Measurements from ENCODE around the gene GNG4.
A peak's percentile ranks its signal among the peaks of the same experiment; 100 is the strongest.
"Not testable (repeated sequence)": the region's sequence is repeated elsewhere in the genome, so short reads cannot be mapped to it uniquely, and the experiment has no call there.

GNG4 gene

DNA sequence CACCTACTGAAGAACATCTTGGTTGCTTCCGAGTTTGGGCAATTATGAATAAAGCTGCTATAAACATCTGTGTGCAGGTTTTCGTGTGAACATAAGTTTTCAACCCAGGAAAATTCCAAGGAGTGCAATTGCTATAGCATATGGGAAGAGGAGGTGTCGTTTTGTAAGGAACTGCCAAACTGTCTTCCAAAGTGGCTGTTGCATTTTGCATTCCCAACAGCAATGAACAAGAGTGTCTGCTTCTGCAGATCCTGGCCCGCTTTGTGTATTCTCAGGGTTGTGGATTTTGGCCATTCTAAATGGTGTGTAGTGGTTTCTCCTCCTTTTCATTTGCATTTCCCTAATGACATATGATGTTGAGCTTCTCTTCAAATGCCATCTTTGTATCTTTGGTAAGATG is 23.8 kb downstream of the GNG4 start:
- no peak for DNase-seq (ENCODE audit: low read depth in 2 of 2)

DNA sequence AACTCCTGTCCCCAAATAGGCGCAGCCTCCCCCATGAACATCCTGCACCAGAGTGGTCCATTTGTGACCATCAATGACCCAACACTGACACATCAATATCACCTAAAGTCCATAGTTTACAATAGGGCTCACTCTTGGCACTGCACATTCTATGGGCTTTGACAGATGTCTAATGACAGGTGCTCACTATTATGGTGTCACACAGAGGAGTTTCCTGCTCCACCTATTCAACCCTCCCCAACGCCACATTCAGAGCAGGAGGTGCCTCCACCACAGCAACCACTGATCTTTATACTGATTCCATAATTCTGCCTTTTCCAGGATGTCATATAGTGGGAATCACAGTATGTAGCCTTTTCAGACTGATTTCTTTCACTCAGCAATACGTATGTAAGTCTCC is 24.2 kb downstream of the GNG4 start:
- no peak for DNase-seq (ENCODE audit: low read depth in 2 of 2)

DNA sequence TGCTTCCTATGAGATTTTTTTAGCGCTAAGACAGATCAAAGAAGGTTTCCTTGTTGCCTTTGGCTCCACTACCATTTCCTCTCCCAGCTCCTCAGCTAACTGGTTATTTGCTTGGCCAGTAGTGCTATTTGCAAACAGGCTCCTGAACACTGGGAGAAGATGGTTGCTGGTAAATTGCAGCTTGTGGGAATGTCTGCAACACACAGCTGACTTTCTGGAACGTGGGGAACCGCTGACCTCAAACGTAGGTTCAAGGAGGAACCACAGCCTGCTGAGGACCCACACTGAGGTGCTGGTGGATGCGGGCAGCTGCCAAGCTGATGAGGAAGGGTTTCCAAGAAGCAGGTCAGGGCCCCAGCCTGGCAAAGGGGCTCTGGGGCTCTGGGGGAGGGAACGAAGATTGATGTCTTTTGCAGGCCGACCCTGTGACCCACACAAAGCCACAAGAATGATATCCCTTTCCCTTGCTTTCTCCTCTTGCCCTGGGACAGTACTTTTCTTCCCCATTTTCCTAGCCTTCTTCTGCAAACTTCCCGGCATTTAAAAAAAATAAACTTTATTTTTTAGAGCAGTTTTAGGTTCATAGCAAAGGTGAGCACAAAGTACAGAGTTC is 24.8 kb downstream of the GNG4 start:
- DNase-seq (ENCODE audit: low read depth in 2 of 2): no peak

DNA sequence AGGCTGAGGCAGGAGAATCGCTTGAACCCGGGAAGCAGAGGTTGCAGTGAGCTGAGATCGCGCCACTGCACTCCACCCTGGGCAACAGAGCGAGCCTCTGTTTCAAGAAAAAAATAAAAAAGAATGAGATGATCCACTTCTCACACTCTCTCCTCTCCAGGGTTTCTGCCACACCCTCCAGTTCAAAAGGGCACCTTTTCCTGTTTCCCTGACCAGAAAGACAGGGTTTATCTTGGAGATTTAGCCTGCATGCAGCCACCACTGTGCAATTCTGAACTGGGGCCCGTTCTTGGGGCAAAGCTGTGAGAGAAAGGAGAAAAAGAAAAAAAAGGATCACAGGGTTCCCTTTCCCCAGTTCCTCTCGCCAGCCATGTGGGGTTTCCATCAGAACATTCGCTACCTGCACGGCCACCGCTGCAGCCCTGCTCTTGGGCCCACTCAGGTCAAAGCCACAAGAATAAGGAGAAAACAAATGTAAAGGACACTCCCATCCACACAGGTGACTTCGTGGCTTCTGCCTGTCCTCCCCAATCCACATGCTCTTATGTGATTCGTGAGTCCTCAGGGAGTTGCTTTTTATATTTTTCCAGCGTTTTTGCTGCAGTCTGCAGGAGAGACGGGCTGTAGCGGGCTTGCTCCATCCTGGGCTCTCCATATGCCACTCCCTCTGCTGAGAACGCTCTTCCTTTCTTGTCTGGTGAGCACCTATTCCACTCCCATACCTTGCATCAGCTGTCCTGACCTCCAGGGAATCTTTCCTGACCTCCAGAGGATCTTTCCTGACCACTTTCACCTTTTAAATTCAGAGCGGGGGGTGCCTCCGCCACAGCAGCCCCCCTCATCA is 26.4 kb downstream of the GNG4 start:
- no peak for DNase-seq (ENCODE audit: low read depth in 2 of 2)

DNA sequence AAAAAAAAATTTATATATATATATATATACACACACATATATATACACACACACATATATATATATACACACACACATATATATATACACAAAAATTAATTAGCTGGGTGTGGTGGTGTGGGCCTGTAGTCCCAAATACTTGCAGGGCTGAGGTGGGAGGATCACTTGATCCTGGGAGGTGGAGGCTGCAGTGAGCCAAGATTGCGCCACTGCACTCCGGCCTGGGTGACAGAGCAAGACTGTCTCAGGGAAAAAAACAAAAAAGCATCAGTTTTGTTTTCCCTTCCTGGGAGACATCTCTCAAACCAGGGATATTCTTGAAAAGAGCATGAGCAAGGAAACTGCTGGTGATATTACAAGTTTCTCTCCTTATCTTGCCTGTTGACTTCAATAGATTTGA is 30.4 kb downstream of the GNG4 start:
- not testable (repeated sequence) for DNase-seq (ENCODE audit: low read depth in 2 of 2)

DNA sequence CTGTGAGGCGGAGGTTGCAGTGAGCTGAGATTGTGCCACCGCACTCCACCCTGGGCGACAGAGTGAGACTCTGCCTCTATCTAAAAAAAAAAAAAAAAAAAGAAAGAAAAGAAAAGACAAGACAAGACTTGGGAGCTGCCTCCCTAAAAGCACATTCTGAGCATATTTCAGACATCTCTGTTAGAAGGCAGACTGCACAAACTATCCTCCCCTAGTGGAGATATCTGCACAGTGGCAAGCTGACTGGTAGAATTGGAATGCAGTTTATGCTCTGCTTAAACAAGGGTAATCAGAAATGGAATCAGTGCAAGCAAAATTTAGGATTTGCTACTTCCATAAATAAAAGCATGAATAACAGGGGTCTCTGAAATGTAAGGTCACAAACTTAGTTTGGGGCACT is 31.8 kb downstream of the GNG4 start:
- peak; percentile 42 to 49 for DNase-seq (ENCODE audit: low read depth in 2 of 2)

DNA sequence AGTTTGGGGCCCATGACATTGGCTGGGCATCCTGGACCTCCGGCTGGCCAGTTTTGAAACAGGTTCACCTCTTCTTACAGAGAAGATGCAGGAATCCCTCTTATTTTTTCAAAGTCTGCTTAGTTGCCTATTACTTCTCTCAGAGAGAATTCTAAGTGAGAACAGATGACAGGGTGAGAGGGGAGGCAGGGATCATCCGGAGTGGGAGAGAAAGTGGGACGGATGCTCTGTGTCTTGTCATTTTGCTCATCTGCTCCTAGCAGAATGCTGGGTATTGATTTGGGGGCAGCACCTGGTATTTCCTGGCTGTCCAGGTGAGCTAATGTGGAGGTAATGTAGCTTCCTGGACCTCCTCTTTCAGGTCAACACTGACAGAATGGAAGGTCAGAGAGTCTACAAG is 32.4 kb downstream of the GNG4 start:
- DNase-seq (ENCODE audit: low read depth in 2 of 2): no peak

DNA sequence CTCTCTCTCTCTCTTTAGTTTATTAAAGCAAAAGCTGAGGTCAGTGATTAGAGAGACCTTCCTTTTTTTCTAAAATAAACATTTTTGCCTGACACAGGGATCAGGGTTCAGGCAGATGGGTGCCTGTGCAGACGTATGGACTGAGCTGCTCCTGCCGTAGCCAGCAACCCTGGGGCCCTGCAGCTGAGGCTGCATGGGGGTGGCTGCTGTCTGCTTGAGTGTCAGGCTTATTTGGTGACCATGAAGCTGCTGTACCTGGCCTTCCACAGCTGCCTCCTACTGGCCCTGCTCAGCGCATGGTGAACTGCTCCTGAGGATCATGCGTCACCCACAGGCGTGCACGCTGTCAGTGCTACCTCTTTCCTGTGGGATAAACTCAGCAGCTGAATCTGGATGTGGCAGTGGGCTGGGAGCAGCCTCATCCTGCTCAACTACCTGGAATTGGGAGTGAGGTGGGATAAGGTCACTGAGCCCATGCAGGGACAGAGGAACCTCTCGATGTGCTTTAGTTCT is 35.1 kb downstream of the GNG4 start:
- DNase-seq (ENCODE audit: low read depth in 2 of 2): no peak

DNA sequence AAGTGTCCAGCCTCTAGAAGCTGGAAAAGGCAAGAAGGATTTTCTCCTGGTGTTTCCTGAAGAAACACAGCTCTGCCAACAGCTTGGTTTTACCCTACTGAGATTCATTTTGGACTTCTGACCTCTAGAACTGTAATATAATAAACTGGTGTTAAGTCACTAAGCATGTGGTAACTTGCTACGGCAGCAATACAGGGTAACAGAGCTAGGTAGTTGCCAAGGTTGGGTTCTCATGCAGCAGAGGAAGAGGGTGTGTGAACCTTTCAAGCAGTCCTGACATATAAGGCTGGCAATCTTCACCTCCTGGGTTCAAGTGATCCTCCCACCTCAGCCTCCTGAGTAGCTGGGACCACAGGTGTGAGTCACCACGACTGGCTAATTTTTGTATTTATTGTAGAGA is 36.0 kb downstream of the GNG4 start:
- no peak for DNase-seq (ENCODE audit: low read depth in 2 of 2)

DNA sequence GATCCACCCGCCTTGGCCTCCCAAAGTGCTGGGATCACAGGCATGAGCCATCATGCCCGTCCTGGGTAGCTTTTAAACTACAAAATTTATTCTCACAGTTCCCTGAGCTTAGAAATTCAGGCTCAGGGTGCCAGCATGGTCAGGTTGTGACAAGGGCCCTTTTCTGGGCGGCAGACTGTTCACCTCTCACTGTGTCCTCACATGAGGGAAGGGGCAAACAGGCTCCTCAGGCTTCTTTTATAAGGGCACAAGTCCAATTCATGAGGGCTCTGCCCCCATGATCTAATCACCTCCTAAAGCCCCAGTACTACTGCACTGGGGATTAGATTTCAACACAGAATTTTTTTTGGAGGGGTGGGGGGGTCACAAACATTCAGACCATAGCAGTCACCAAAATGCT is 36.8 kb downstream of the GNG4 start:
- no peak for DNase-seq (ENCODE audit: low read depth in 2 of 2)

DNA sequence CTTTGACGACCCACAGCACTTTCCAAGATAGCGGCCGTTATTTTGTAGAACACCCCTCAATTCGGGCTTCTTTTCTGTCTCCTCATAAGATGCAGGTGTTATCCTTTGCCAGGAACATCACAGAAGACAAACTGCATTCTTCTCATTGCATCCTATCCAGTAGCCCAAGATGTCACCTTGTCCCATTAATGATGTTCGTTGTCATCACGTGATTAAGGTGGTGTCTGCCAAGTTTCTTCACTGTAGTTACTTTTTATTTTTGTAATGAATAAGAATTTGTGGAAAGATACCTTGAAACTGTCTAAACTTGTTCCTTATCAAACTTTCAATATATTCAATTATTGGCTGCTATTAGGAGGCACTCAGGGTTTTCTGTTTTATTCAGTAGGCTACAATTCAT is 39.4 kb downstream of the GNG4 start:
- no peak for DNase-seq (ENCODE audit: low read depth in 2 of 2)

DNA sequence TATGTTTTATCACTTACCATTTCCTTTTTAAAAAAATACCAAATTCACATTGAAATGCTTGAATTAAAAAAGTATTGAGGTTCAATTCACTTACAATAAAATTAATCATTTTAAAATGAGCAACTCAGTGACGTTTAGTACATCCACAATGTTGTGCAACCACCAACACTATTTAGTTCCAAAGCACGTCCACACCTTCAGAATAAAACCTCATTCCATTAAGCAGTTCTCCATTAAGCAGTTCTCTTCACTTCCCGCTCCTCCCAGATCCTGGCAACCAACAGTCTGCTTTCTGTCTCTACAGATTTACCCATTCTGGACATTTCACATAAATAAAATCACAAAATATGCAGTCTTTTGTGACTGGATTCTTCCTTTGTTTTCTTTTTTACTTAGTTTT is 41.3 kb downstream of the GNG4 start:
- no peak for DNase-seq (ENCODE audit: low read depth in 2 of 2)

DNA sequence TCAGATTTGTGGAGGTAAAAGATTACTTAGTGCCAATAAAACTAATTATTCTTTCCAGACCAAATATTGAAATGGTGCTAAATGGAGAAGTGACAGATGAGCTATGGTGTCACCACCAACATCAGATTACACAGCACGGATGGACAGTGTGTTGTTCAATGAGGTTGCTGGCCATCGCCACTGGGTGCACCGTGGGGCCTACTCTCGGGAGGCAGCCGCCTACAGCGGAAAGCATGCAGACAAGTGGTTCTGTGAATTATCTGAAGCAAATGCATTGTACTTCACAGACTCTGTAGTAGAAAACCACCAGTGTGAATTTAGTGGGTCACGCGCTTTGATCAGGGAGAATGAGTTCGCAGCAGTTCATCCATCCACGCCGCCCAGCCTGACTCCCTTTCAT is 42.3 kb downstream of the GNG4 start:
- DNase-seq (ENCODE audit: low read depth in 2 of 2): no peak

DNA sequence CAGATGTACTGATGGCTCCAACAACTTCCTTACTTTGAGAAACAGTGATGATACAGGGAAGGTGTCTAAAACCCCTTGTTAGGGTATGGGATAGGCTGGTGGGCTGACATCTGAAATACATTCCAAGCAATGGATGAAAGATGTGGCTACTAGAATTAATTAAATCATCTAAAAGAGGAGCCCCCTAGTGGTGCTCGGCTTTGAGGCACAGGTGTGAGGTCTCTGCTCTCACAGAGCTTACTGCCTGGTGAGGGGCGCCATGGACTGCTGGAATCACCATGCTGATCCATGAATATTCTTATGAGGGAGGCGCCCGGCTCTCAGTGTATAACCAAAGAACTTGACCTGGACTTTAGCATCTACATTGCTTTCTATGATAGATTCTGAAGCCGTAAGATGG is 48.5 kb downstream of the GNG4 start:
- DNase-seq (ENCODE audit: low read depth in 2 of 2): no peak

DNA sequence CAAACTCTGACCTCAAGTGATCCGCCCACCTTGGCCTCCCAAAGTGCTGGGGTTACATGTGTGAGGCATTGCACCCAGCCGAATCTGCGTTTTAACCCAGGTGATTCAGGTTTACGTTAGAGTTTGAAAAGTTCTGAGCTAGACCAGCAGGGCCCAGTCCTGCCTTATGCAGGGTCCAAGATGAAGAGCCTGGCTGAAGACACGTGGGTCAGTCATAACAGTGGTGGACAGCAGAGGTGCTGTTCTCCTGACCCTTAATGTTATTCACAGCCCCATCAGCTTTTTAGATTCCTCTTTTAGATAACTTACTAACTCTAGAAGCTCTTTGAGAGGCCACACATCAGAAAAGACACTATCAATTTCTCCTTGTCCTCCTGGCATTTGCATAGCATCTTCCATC is 50.0 kb downstream of the GNG4 start:
- no peak for DNase-seq (ENCODE audit: low read depth in 2 of 2)

DNA sequence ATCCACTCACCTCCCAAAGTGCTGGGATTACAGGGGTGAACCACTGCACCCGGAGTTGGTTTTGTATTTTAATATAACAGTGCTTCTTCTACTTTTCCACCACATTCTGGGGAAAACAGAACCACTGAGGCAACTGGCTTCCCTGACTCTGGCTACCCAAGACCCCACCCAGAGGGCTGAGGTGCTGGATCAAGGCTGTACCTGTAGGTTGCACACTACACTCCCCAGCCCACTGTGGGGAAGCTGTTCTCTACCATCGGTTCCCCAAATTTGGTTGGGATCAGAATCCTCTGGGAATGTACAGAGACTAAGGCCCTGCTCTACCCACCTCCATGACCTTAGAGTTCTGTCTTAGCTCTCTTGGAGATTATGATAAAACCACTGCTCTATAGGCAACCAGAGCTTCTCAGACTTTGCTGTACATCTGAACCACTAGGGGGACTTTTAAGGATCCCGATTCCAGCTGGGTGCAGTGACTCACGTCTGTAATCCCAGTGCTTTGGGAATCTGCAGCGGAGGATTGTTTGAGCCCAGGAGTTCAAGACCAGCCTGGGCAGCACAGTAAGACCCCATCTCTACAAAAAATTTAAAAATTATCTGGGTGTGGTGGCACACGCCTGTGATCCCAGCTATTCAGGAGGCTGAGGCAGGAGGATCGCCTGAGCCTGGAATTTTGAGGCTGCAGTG is 51.6 kb downstream of the GNG4 start:
- peak; percentile 14 for DNase-seq (ENCODE audit: low read depth in 2 of 2)

DNA sequence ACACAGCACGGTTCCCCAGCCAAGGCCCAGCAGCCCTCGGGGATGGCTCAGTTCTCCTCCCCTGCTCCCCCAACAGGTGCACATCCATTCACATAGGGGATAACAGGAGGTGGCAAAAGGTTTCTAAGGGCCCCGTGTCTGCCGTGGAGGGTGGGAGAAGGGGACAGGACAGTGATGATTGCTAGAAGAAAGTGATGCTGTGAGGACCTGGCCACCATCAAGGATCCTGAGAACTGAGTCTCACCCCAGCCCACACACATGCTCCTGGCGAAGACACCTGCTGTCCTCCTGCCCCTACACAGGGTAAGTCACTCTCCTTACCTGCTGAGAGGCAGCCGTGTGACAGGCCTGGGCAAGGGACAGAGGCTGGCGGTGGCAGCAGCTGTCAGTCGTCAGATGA is 54.5 kb downstream of the GNG4 start:
- no peak for DNase-seq (ENCODE audit: low read depth in 2 of 2)

DNA sequence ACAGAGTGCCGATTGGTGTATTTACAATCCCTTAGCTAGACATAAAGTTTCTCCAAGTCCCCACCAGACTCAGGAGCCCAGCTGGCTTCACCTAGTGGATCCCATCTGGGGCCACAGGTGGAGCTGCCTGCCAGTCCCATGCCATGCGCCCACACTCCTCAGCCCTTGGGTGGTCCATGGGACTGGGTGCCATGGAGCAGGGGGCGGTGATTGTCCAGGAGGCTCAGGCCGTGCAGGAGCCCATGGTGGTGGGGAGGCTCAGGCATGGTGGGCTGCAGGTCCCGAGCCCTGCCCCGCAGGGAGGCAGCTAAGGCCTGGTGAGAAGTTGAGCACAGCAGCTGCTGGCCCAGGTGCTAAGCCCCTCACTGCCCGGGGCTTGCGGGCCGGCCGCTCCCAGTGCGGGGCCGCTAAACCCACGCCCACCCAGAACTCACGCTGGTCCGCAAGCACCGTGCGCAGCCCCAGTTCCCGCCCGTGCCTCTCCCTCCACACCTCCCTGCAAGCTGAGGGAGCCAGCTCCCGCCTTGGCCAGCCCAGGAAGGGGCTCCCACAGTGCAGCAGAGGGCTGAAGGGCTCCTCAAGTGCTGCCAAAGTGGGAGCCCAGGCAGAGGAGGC is 55.2 kb downstream of the GNG4 start:
- DNase-seq (ENCODE audit: low read depth in 2 of 2): not testable (repeated sequence)

DNA sequence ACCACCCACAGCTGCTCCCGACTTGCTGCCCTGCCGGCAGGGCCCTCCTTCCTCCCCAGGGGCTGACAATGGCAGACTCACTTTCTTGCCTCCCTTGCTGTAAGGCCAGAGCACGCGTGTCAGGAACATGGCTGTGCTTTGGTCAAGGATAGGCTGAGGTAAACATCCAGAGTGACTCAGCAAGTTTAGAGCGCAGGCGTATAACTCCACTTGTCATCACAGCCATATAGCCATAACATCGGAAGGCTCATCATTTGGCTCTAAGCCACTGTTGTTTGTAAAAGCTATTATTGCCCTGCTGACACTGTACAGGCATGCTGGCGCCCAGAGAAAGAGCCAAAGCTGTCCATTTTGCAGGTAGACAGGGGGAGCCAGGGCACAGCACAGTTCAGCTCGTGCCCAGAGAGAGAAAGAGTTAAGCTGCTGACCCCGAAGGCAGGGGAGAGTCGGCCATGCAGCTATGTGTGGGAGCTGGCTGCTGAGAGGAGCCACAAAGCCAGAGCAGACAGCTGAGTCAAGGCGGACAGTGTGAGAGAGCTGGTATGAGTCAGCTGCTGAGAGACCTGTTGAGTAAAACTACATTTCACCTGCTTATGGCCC is 60.6 kb downstream of the GNG4 start:
- no peak for DNase-seq (ENCODE audit: low read depth in 2 of 2)

DNA sequence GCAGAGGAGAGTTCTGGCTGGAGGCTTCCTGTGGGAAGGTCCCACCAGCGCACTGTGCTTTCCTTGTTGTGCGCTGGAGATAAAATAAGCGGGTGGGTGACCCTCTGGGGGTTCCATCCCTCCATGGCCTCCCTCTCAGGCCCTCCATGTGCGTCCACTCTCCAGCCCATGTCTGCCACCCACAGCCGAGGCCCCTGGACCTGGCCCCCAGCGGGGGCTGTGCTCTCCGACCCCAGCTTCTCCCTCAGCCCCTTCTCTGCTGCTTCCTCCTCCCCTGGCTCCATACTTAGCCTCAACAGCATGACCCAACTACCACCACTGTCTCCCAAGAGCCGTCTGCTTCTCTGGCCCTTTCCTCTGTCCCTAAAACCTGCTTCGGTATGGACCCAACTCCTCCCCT is 61.4 kb downstream of the GNG4 start:
- DNase-seq (ENCODE audit: low read depth in 2 of 2): no peak

DNA sequence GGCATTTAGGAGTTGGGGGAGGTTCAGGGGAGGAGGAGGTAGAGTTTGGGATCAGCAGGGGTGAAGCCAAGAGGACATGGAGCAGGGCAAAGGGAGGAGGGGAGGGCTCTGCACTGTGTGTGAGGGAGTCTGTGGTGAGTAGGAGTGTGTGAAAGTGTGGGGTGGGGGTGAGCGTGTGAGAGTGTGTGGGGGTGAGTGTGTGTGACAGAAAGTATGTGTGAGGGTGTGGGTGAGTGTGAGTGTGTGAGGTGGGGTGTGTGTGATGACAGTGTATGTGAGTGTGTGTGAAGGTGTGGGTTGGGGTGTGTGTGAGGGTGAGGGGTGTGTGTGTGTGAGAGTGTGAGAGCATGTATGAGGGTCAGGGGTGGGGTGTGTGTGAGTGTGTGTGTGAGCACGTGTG is 62.6 kb downstream of the GNG4 start:
- no peak for DNase-seq (ENCODE audit: low read depth in 2 of 2)

DNA sequence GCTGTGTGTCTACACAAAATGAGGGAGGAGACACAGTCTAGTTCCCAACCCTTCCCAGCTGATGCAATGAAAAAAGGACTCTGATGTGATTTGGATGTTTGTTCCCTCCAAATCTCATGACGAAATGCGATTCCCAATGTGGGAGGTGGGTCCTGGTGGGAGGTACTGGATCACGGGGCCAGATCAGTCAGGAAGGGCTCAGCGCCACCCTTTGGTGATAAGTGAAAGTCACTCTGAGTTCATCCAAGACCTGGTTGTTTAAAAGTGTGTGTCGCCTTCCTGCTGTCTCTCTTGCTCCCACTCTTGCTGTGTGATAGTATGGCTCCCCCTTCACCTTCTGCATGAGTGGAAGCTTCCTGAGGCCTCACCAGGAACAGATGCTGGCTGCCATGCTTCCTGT is 63.2 kb downstream of the GNG4 start:
- no peak for DNase-seq (ENCODE audit: low read depth in 2 of 2)
